Measurements from ENCODE around the gene SSC5D.

- TF ChIP-seq CTCF (IDR thresholded peaks at IDR 0.05) (no peak), ZFX (IDR thresholded peaks at IDR 0.05; ENCODE audit: borderline replicate concordance) (no peak)
These were observed 10.1 kb downstream of the SSC5D start for GRCh38 chr19:55498246-55498840.

All from 22Rv1 (cell line).